ENCODE results near the gene GPR132. TPM values are rescaled to one million over a fixed set of nuclear protein-coding genes. Genes with fewer than 3 reads are reported as not detected.
A peak's percentile ranks its signal among the peaks of the same experiment; 100 is the strongest.
"Not testable (repeated sequence)": the region's sequence is repeated elsewhere in the genome, so short reads cannot be mapped to it uniquely, and the experiment has no call there.

GPR132 gene
- total and polyA plus RNA-seq, 2 of the 13 experiments (the other 11 are each of a cell fraction or from before 2014, with no cell fraction given) = not detected

GRCh38 chr14:105027718-105028117 lies 37.5 kb downstream of the GPR132 start:
- H3K9ac ChIP-seq (ENCODE audit: insufficient read depth, low read depth, low read length); H3K27ac ChIP-seq (ENCODE audit: extremely low read length, insufficient read depth, low read length); H3K9me3 ChIP-seq (ENCODE audit: low read length); intact Hi-C loops (cut with micrococcal nuclease; ENCODE audit: unreplicated experiment); in situ Hi-C loops (cut with HindIII; ENCODE audit: extremely low pct_ligation_motif_present, low pct_unique_long_range_greater_than_20kb); H3K4me1 ChIP-seq (ENCODE audit: insufficient read depth, low read length); ATAC-seq; H4K20me1 ChIP-seq (ENCODE audit: insufficient read depth, low read length); CTCF ChIA-PET (ENCODE audit: low intra/inter-chr PET ratio, low total read pairs); BruUV-seq (replicated peaks); H2AFZ ChIP-seq (ENCODE audit: low read length); FAIRE-seq; DNase-seq (ENCODE audit: low spot score); H3K79me2 ChIP-seq (ENCODE audit: insufficient read depth, low read length); POLR2A ChIA-PET; H3K4me3 ChIP-seq (replicated peaks in 1 of 3; ENCODE audit: insufficient read depth in 1 of 3, low read depth in 2 of 3, low read length in 3 of 3); H3K36me3 ChIP-seq (replicated peaks in 1 of 2; ENCODE audit: control insufficient read depth in 1 of 2, insufficient read depth in 2 of 2, low read length in 2 of 2); H3K4me2 ChIP-seq (ENCODE audit: low read depth, low read length); TF ChIP-seq ATF7 (CRISPR knock-in tag; IDR thresholded peaks at IDR 0.05): not testable (repeated sequence)
- 0 out of 2 replicates have a peak, but pooled peaks have one; percentile 21 for TF ChIP-seq ATF7 (IDR thresholded peaks at IDR 0.05)
- WGBS (ENCODE audit: low lambda C conversion rate) = 12% methylated on average over 4 of the region's 4 CpGs
- H3K27me3 ChIP-seq (ENCODE audit: control insufficient read depth in 1 of 2, insufficient read depth in 2 of 2, low read length in 2 of 2) = peaks cover 0 to 25% of the 10 kb centered on the region in 2 experiments; a peak in 3 of 5 replicates

GRCh38 chr14:105026802-105027563 lies 38.2 kb downstream of the GPR132 start:
- H3K27me3 ChIP-seq (ENCODE audit: control insufficient read depth in 1 of 2, insufficient read depth in 2 of 2, low read length in 2 of 2) = peaks cover 0 to 20% of the 10 kb centered on the region in 2 experiments; a peak in 3 of 5 replicates
- CTCF ChIA-PET (ENCODE audit: low intra/inter-chr PET ratio, low total read pairs) = no interaction called here
- no peak overlapping the region for H3K4me3 ChIP-seq (replicated peaks in 1 of 3; ENCODE audit: insufficient read depth in 1 of 3, low read depth in 2 of 3, low read length in 3 of 3)
- no peaks in the 10 kb centered on the region for H3K9me3 ChIP-seq (ENCODE audit: low read length)
- BruUV-seq (replicated peaks) = no TSS peak
- FAIRE-seq (no peak), DNase-seq (ENCODE audit: low spot score) (no peak), ATAC-seq (no peak)
- WGBS (ENCODE audit: low lambda C conversion rate) = 8% methylated on average over 1 of the region's 1 CpG
- H3K4me1 ChIP-seq (ENCODE audit: insufficient read depth, low read length) = peaks cover 16% of the 10 kb centered on the region
- intact Hi-C loops (cut with micrococcal nuclease; ENCODE audit: unreplicated experiment) = no loop called here
- H3K27ac ChIP-seq (ENCODE audit: extremely low read length, insufficient read depth, low read length) = no peak overlapping the region
- in situ Hi-C loops (cut with HindIII; ENCODE audit: extremely low pct_ligation_motif_present, low pct_unique_long_range_greater_than_20kb) = no loop called here
- TF ChIP-seq ZNF850 (CRISPR knock-in tag; conservative IDR thresholded peaks at IDR 0.05) = no peak
- TF ChIP-seq NFRKB (IDR thresholded peaks at IDR 0.05) = no peak
- H3K79me2 ChIP-seq (ENCODE audit: insufficient read depth, low read length) = no peaks in the 10 kb centered on the region
- H2AFZ ChIP-seq (ENCODE audit: low read length) = no peak overlapping the region
- POLR2A ChIA-PET = no interaction called here
- H4K20me1 ChIP-seq (ENCODE audit: insufficient read depth, low read length) = no peaks in the 10 kb centered on the region
- H3K4me2 ChIP-seq (ENCODE audit: low read depth, low read length) = no peak overlapping the region
- no peaks in the 10 kb centered on the region for H3K36me3 ChIP-seq (replicated peaks in 1 of 2; ENCODE audit: control insufficient read depth in 1 of 2, insufficient read depth in 2 of 2, low read length in 2 of 2)
- no peak overlapping the region for H3K9ac ChIP-seq (ENCODE audit: insufficient read depth, low read depth, low read length)

Data from HepG2 (cell line).